Measurements from ENCODE around the gene GRPEL1.

The GRPEL1 gene

GRCh38 chr4:7045553-7045952, 22.3 kb downstream of the GRPEL1 start:
- no peak for DNase-seq (ENCODE audit: low read depth in 2 of 2)

DNA sequence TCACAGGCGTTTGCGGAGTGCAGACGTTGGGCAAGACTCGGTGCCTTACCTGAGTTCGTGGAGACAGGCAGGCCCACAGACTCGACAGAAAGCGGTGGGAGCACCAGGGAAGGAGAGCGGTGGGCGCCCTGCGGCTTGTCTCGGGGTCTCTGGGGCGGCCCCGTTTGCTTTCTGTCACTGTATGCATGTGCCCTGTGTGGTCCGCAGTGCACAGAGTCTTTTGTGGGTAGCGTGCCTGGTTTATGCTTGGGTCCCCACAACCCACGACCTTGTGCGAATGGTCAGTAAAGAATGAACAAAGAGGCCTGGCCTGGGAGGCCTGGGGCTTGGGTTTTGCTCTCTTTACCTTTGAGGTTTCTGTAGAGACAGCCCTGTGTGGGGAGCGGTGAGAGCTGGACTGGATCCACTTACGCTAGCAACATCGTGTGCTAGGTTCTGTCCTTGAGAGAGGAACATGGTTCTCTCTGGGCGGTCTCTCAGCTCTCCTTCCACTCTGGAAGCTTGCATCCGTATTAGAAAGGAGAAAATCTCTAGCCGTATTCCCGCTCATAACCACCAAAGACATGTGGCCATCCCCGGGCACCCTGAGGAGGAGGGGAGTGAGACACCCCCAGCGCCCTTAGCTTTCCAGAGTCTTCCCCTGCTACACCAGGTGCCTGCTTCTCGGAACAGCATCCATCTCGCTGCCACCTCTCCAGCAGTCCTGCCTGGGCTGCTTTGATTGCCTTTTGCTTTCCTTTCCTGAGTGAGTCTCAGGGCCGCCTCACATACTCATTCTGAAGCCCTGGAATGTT, 23.5 kb downstream of the GRPEL1 start:
- no peak for DNase-seq (ENCODE audit: low read depth in 2 of 2)

DNA sequence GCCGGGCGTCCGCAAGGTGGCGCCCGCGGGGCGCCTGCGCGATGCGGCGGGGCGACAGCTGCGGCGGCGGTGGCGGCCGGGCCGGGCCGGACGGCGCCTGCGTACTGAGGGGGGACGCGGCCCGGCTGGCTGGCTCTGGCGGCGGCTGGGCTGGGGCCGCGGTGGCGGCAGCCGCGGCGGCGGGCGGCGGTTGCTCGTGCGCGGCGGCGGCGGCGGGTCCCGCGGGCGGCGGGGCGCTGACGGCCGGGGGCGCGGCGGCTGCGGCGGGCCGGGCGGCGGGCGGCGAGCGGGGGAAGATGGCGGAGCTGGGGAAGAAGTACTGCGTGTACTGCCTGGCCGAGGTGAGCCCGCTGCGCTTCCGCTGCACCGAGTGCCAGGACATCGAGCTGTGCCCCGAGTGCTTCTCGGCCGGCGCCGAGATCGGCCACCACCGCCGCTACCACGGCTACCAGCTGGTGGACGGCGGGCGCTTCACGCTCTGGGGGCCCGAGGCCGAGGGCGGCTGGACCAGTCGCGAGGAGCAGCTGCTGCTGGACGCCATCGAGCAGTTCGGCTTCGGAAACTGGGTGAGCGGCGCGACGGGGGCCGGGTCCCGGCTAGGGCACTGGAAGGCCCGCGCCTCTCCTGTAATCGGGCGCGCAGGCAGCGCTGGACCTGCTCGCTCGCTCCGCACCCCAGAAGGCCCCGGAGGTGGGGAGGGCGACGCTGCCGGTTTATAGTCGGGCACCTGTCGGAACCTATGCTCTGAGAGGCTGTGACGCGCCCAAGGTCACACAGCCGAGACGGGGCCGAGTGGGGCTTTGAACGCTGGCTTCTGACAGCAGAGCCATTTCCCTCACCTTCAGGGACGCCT, 24.4 kb downstream of the GRPEL1 start, which contains the start of gene TADA2B:
Gene TADA2B (plus strand): TSS at position 89 of the 853 bp plus-strand sequence. CDS start 208 bp downstream, at position 297.
- DNase-seq (ENCODE audit: low read depth in 2 of 2): peak; percentile 42 to 48

GRCh38 chr4:7042503-7043283, 25.2 kb downstream of the GRPEL1 start:
- DNase-seq (ENCODE audit: low read depth in 2 of 2): peak; percentile 82 to 93

- DNase-seq (ENCODE audit: low read depth in 2 of 2): no peak
These were observed 25.9 kb downstream of the GRPEL1 start for GRCh38 chr4:7041801-7042502.

DNA sequence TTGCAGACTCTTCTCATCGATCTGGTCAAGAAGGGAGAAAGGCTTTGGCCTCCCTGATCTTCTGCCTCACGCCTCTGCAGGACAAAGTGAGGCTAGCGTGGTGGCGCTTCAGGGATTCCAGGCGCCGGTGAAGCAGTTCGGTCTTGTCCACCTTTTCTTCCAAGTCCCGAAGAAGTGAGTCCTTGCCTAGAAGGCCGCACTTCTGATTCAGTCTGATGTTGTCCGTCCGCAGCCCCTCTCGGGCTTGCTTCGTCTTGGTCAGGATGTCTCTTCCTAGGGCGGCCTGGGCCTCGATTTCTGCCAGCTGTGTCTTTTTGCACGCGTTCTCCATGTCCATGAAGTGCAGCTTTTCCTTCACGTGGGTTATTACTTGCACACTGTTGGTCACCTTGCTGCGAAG, 26.6 kb downstream of the GRPEL1 start:
- no peak for DNase-seq (ENCODE audit: low read depth in 2 of 2)

GRCh38 chr4:7040765-7041164, 27.1 kb downstream of the GRPEL1 start:
- no peak for DNase-seq (ENCODE audit: low read depth in 2 of 2)

DNA sequence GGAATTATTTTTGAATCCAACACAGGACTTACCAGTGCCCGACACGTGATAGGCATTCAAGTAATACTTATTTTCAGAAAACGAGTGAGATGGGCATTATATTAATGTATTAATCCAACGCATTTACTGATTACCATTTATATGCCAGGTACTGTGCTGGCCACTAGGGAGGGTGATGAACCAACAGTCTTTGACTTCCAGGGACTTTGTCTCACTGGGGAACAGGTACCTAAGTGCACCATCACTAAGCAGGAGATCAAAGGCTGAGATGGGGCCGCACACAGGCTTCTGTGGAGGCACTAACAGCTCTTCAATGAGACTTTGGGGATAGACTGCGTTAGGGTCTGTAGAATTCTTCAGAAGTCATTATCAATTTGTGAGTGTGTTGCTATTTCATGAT, 30.4 kb downstream of the GRPEL1 start:
- DNase-seq (ENCODE audit: low read depth in 2 of 2): no peak

GRCh38 chr4:7034262-7035081, 33.4 kb downstream of the GRPEL1 start:
- no peak for DNase-seq (ENCODE audit: low read depth in 2 of 2)

- no peak for DNase-seq (ENCODE audit: low read depth in 2 of 2)
These were observed 35.3 kb downstream of the GRPEL1 start for GRCh38 chr4:7032596-7032995.

- no peak for DNase-seq (ENCODE audit: low read depth in 2 of 2)
These were observed 36.1 kb downstream of the GRPEL1 start for GRCh38 chr4:7031558-7032449.

- no peak for DNase-seq (ENCODE audit: low read depth in 2 of 2)
These were observed 37.0 kb downstream of the GRPEL1 start for GRCh38 chr4:7030856-7031255.

DNA sequence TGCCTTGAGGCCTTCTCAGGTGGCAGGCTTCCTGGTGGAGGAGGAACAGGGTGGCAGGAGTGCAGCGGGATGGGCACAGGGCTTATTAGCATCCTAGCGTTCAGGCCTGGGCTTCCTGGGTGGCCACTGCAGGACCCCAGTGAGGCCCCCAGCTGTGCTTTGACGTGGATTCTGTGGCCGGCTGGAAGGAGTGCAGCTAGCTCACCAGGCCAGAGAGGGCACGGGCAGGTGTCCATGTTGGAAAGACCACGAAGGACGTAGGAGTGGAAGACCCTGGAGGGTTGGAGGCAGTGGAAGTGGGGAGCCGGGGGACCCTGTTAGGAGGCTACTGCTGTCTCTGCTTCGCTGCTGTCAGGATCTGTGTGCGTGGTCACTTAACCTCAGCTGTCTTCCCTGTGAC, 37.9 kb downstream of the GRPEL1 start:
- no peak for DNase-seq (ENCODE audit: low read depth in 2 of 2)

DNA sequence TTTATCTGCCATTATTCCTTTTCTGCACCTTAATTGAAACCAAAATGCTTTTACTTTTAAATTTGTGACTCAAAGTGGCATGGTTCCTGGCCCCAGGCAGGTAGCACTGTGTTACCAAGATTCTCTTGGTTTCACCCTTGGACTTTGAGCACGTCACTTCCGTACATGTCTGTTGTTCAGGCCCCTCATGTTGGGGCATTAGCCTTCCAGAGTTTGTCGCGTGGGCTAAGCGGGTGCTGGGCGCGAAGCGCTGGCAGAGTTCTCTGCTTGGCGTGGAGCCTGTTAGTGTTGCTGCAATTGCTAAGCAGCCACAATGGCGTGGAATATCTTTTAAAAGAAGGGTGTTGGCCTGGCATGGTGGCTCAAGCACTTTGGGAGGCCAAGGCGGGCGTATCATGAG, 38.7 kb downstream of the GRPEL1 start:
- DNase-seq (ENCODE audit: low read depth in 2 of 2): no peak

- no peak for DNase-seq (ENCODE audit: low read depth in 2 of 2)
These were observed 40.0 kb downstream of the GRPEL1 start for GRCh38 chr4:7027913-7028312.

- DNase-seq (ENCODE audit: low read depth in 2 of 2): no peak
These were observed 40.6 kb downstream of the GRPEL1 start for GRCh38 chr4:7027284-7027683.

DNA sequence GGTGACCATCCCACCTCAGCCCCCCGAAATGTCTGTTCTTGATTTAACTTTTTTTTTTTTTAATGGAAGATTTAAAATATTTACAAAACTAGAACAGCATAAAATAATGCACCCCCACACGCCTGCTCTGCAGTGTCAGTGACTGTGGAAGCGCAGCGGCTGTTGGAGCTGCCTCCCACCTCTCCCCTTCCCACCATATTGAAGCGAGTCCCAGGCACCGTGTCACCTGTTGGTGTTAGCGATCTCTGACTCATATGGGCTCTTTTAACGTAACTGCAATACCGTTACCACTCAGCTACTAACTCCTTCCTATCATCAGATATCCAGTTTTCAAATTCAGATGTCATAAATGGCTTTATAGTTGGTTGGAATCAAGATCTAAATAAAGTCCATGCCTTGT, 41.8 kb downstream of the GRPEL1 start:
- no peak for DNase-seq (ENCODE audit: low read depth in 2 of 2)

DNA sequence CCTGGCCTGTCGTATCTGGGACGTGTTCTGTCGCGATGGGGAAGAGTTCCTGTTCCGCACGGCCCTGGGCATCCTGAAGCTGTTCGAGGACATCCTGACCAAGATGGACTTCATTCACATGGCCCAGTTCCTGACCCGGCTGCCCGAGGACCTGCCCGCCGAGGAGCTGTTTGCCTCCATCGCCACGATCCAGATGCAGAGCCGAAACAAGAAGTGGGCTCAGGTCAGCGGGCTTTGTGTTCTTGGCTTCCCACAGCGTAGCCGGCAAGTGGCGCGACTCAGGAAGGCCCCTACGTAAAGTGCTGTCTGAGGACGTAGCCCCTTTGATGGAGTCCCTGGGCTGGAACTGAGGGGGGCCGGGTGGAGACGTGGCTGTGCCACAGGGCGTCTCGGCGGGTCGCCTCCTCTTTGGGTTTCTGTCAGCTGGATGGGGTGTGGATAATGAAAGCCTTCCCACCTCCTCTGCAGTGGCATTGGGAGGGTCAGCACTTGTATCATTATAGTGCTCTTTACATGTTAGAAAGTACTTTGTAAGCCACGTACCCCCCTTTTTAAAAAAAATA, 42.7 kb downstream of the GRPEL1 start:
- DNase-seq (ENCODE audit: low read depth in 2 of 2): no peak

GRCh38 chr4:7024336-7024890, 43.5 kb downstream of the GRPEL1 start:
- DNase-seq (ENCODE audit: low read depth in 2 of 2): no peak

Measured in stimulated activated CD4-positive, alpha-beta T cell treated with anti-CD3 and anti-CD28 coated beads, Interleukin-1b, Interleukin-23, amount 100 ng/mL, for 4 hours (primary cell).